RWPE1 (cell line): ENCODE data around the gene SPATA13.

Source experiments
- CTCF ChIA-PET: fragments of 350-600 bp; sonication (Branson Sonifier 250); formaldehyde crosslinking; extraction: SDS; loops from one replicate; lab custom pipeline; 2021; lab: Yijun Ruan, JAX
- POLR2A ChIA-PET: fragments of 400-600 bp; formaldehyde crosslinking; extraction: SDS; loops from one replicate; lab custom pipeline; 2020; ENCODE audit warnings: antibody characterized with exemption; ENCODE audit not compliant: low non-redundant PET; lab: Yijun Ruan, JAX
- DNase-seq: peaks from one replicate; pipeline ENCODE4 v3.0.0; 2012; ENCODE audit warnings: low spot score
- H3K27ac ChIP-seq: fragments of 450-650 bp; 2 replicates; pipeline ENCODE4 v1.5.1; 2017
- TF ChIP-seq, protein P1 (sequence below): fragments of 450-650 bp; conservative IDR thresholded peaks from 2 replicates; pipeline ENCODE4 v1.5.1; 2017; ENCODE audit warnings: low read depth, mild to moderate bottlenecking

The SPATA13 gene

DNA sequence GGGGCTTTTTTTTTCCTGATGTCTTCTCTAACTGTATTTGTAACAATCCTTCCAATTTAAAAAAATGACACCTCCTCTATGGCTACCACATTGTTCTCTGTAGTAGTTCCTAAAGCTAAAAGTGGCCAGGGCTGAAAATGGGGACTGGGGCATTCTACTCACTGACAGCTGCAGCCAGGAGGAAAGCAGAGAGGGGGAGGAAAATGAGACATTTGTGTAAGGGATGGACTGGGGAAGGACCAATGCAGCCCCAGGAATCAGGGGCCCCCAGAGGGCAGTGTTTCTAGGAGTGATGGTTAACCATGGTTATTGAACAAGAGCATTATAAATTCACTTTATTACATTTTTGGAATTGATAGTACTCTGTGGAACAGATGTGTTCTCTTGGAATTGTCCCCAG lies 114.5 kb downstream of the SPATA13 start:
- POLR2A ChIA-PET: no interaction called here
- DNase-seq: no peak
- H3K27ac ChIP-seq: no peak overlapping the region

DNA sequence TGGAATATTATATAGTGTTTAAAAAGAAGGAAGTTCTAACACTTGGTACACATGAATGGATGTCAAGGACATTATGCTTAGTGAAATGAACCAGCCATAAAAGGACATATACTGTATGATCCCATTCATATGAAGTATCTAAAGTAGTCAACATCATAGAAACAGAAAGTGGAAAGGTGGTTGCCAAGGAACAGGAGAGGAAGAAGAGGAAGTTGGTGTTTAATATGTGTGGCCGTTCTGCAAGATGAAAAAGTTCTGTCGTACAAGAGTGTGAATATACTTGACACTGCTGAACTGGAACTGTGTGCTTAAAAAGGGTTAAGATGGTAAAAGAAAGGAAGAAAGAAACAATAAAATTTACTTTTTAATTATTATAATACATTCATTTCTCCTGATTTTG lies 115.8 kb downstream of the SPATA13 start:
- ChIA-PET POLR2A (no interaction called here), CTCF (no interaction called here)
- H3K27ac ChIP-seq: no peak overlapping the region
- TF ChIP-seq, protein P1, sequence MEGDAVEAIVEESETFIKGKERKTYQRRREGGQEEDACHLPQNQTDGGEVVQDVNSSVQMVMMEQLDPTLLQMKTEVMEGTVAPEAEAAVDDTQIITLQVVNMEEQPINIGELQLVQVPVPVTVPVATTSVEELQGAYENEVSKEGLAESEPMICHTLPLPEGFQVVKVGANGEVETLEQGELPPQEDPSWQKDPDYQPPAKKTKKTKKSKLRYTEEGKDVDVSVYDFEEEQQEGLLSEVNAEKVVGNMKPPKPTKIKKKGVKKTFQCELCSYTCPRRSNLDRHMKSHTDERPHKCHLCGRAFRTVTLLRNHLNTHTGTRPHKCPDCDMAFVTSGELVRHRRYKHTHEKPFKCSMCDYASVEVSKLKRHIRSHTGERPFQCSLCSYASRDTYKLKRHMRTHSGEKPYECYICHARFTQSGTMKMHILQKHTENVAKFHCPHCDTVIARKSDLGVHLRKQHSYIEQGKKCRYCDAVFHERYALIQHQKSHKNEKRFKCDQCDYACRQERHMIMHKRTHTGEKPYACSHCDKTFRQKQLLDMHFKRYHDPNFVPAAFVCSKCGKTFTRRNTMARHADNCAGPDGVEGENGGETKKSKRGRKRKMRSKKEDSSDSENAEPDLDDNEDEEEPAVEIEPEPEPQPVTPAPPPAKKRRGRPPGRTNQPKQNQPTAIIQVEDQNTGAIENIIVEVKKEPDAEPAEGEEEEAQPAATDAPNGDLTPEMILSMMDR: no peak
- no peak for DNase-seq

More for the DNA sequence above, 114.5 kb downstream of the SPATA13 start:
- TF ChIP-seq, protein P1: no peak
- CTCF ChIA-PET: interaction anchor here (0.7 to 1.0 kb wide), 2 partner anchors 13 to 36 kb away, joined by 3 to 4 read pairs; no protein-coding TSS in a partner anchor

DNA sequence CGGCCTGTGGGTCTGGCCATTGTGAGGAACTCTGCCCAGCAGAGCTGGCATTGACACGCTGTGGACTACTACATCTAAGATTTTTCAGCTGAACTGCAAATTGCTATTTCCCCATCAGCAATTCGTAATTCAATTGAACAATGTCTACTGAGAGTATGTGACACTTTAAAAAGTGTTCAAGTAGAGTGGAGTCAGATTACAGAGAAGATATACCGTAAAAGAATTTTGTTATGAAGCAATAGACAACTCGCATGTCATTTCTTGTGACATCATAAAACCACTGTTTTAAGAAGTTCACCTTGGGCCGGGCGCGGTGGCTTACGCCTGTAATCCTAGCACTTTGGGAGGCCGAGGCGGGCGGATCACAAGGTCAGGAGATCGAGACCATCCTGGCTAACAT lies 116.3 kb downstream of the SPATA13 start:
- CTCF ChIA-PET: no interaction called here
- POLR2A ChIA-PET: no interaction called here
- TF ChIP-seq, protein P1: no peak
- no peak overlapping the region for H3K27ac ChIP-seq
- DNase-seq: no peak

- TF ChIP-seq, protein P1: no peak
- ChIA-PET POLR2A (no interaction called here), CTCF (no interaction called here)
- H3K27ac ChIP-seq: no peak overlapping the region
- DNase-seq: no peak
Observed at GRCh38 chr13:24277761-24278160, 117.2 kb downstream of the SPATA13 start.

- TF ChIP-seq, protein P1: no peak
- no peak overlapping the region for H3K27ac ChIP-seq
- ChIA-PET CTCF (interaction anchor here (0.7 kb wide), 1 partner anchor 907 kb away, joined by 3 read pairs; no protein-coding TSS in a partner anchor), POLR2A (no interaction called here)
- DNase-seq: no peak
Observed at GRCh38 chr13:24279327-24280110, 119.0 kb downstream of the SPATA13 start.

DNA sequence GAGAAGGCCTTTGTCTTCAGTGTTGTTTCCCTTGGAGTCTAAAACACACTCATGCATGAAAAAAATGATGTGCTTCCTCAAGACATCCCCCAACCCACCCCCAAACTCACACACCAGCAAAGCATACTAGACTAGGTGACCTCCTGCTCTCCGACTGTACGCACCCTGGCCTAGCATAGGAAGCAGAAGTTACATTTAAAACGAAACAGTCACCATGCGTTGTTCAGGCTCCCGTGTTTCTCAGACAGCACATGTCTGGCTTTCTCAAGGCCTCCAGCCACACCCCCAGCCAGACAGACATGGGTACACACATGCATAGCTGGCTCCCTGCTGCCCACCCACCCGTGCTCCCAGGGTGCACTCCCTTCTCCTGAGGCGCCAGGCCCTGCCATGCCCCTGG lies 120.2 kb downstream of the SPATA13 start:
- ChIA-PET CTCF (interaction anchor here (0.6 kb wide), 2 partner anchors 444 to 1510 kb away, joined by 3 to 5 read pairs; no protein-coding TSS in a partner anchor), POLR2A (no interaction called here)
- no peak overlapping the region for H3K27ac ChIP-seq
- TF ChIP-seq, protein P1: no peak
- DNase-seq: no peak
